HepG2 (cell line): ENCODE results near the gene ALS2. TPM values are rescaled to one million over a fixed set of nuclear protein-coding genes. Genes with fewer than 3 reads are reported as not detected.

Experiments
- AGO2 ChIP-seq: fragments of 200-400 bp; formaldehyde crosslinking; optimal IDR thresholded peaks from 2 replicates; pipeline ENCODE3; 2017; ENCODE audit warnings: mild to moderate bottlenecking, low read depth, low read length, moderate library complexity
- CCDC6 ChIP-seq: sonication (generic); formaldehyde crosslinking; IDR thresholded peaks from 2 replicates; pipeline ENCODE4 v1.8.1; 2022; ENCODE audit warnings: mild to moderate bottlenecking, missing genetic modification reagents, moderate library complexity
- GABPB1 ChIP-seq: IDR thresholded peaks from 2 replicates; pipeline ENCODE4 v1.6.1; 2016; ENCODE audit warnings: mild to moderate bottlenecking, missing genetic modification reagents, moderate library complexity, missing compliant biosample characterization
- GATA4 ChIP-seq: sonication (generic); IDR thresholded peaks from 2 replicates; pipeline ENCODE4 v1.6.1; 2016; ENCODE audit warnings: antibody characterized with exemption, low read depth, borderline replicate concordance
- GPN1 ChIP-seq: sonication (generic); formaldehyde crosslinking; IDR thresholded peaks from 2 replicates; pipeline ENCODE4 v1.5.1; 2020; ENCODE audit warnings: missing genetic modification reagents, borderline replicate concordance
- KLF11 ChIP-seq: IDR thresholded peaks from 2 replicates; pipeline ENCODE4 v1.6.1; 2016; ENCODE audit warnings: missing compliant biosample characterization
- MNT ChIP-seq: fragments of 450-650 bp; IDR thresholded peaks from 2 replicates; pipeline ENCODE4 v1.6.1; 2016
- NCOA5 ChIP-seq: sonication (generic); formaldehyde crosslinking; IDR thresholded peaks from 2 replicates; pipeline ENCODE4 v1.4.0; 2020; ENCODE audit warnings: missing genetic modification reagents
- NFYB ChIP-seq: sonication (generic); formaldehyde crosslinking; IDR thresholded peaks from 2 replicates; pipeline ENCODE4 v1.4.0; 2020; ENCODE audit warnings: missing genetic modification reagents
- SETDB1 ChIP-seq: sonication (generic); formaldehyde crosslinking; IDR thresholded peaks from 2 replicates; pipeline ENCODE4 v1.5.1; 2020; ENCODE audit warnings: missing genetic modification reagents, mild to moderate bottlenecking, borderline replicate concordance
- SKIL ChIP-seq: sonication (generic); formaldehyde crosslinking; IDR thresholded peaks from 2 replicates; pipeline ENCODE4 v1.8.0; 2022; ENCODE audit warnings: missing genetic modification reagents, mild to moderate bottlenecking, moderate library complexity, borderline replicate concordance
- ZBTB37 ChIP-seq: sonication (generic); formaldehyde crosslinking; IDR thresholded peaks from 2 replicates; pipeline ENCODE4 v1.4.0; 2020; ENCODE audit warnings: mild to moderate bottlenecking, missing genetic modification reagents
- ZNF224 ChIP-seq: sonication (generic); formaldehyde crosslinking; IDR thresholded peaks from 2 replicates; pipeline ENCODE4 v1.5.0; 2020; ENCODE audit warnings: mild to moderate bottlenecking, missing genetic modification reagents
- ZNF232 ChIP-seq: sonication (generic); formaldehyde crosslinking; IDR thresholded peaks from 2 replicates; pipeline ENCODE4 v1.4.0; 2020; ENCODE audit warnings: missing genetic modification reagents, borderline replicate concordance
- ZNF264 ChIP-seq: sonication (generic); formaldehyde crosslinking; IDR thresholded peaks from 2 replicates; pipeline ENCODE4 v1.4.0; 2020; ENCODE audit warnings: missing genetic modification reagents
- ZNF510 ChIP-seq: sonication (generic); formaldehyde crosslinking; IDR thresholded peaks from 2 replicates; pipeline ENCODE4 v1.4.0; 2020; ENCODE audit warnings: low read depth, mild to moderate bottlenecking, missing genetic modification reagents
- ZNF512B ChIP-seq: sonication (generic); formaldehyde crosslinking; IDR thresholded peaks from 2 replicates; pipeline ENCODE4 v1.5.1; 2020; ENCODE audit warnings: missing genetic modification reagents, mild to moderate bottlenecking, borderline replicate concordance
- ZNF800 ChIP-seq: sonication (generic); formaldehyde crosslinking; IDR thresholded peaks from 2 replicates; pipeline ENCODE4 v1.4.0; 2020; ENCODE audit warnings: missing genetic modification reagents
- polyA plus RNA-seq, 8 experiments: library from polyadenylated mRNA; depleted of rRNA in 3 of 8; stranded (reverse) in 7 of 8; unstranded in 1 of 8; fragments of >200 nt; fragmentation: Illumina TruSeq in 4 of 8; extraction: Trizol in 4 of 8; gene quantifications; 2 replicates each; pipeline versions ENCODE4 v1.2.1 to v1.2.3, GENCODE V29; 2011 to 2016; ENCODE audit warnings: low read depth in 4 of 8, missing spikeins in 1 of 8, mixed read lengths in 1 of 8; ENCODE audit not compliant: insufficient read depth in 1 of 8
- total RNA-seq, 5 experiments: library from RNA; depleted of rRNA; stranded (reverse); fragments of >200 nt; fragmentation: Illumina TruSeq; extraction: Trizol; gene quantifications; 2 replicates each; pipeline ENCODE4 v1.2.3, GENCODE V29; 2016; ENCODE audit warnings: low read depth in 1 of 5

Gene ALS2
- total and polyA plus RNA-seq, 2 of the 13 experiments (the other 11 are each of a cell fraction or from before 2014, with no cell fraction given): 12.7 to 19.3 TPM

GRCh38 chr2:201780674-201781493 lies at the start of gene ALS2 (continued):
- TF ChIP-seq SETDB1 (CRISPR knock-in tag) (no peak), ZNF264 (CRISPR knock-in tag) (0 out of 2 replicates have a peak, but pooled peaks have one; percentile 11), GABPB1 (CRISPR knock-in tag) (peak; percentile 89), ZNF512B (CRISPR knock-in tag) (peak; percentile 98; the same call in 1 of the 2 replicates), ZNF800 (peak; percentile 61; the same call in 1 of the 2 replicates), GATA4 (peak; percentile 50; the same call in 1 of the 2 replicates), ZNF224 (CRISPR knock-in tag) (peak; percentile 100), CCDC6 (peak; percentile 93), ZNF510 (CRISPR knock-in tag) (peak; percentile 42; the same call in 1 of the 2 replicates), ZBTB37 (CRISPR knock-in tag) (no peak), MNT (peak; percentile 42), SKIL (CRISPR knock-in tag) (no peak), NCOA5 (no peak), GPN1 (CRISPR knock-in tag) (no peak), KLF11 (CRISPR knock-in tag) (peak; percentile 81), NFYB (CRISPR knock-in tag) (peak; percentile 75), AGO2 (peak; percentile 78), ZNF232 (CRISPR knock-in tag) (no peak; the same call in 1 of the 2 replicates)
